GM21381 (cell line): ENCODE data around the gene SPOCD1.
"Not testable (repeated sequence)": the region's sequence is repeated elsewhere in the genome, so short reads cannot be mapped to it uniquely, and the experiment has no call there.

ENCODE experiments used
- ATAC-seq: cut with Tn5 transposase; IDR thresholded peaks from one replicate; pipeline ENCODE4 v1.9.1; 2021; ENCODE audit warnings: mild to moderate bottlenecking, moderate library complexity; ENCODE audit not compliant: unreplicated experiment

SPOCD1 gene

DNA sequence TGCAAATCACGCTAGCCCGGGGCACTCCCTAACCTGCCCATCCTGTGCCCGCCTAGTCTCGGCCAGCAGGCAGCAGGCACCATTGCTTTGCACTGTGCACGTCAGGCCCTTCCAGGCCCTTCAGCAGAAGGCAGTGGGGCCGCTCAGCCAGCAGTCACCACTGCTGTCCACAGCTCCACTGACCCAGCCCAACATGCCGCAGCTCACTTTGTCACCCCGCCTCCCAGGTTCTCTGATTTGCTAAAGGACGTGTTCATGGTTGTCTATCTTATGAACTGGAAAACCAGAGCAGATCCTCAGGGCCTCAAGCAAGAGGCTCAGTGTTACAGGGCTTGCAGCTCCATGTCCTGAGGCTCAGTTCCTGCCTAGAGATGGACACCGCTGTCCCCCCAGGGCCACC, 14.2 kb upstream of the SPOCD1 start:
- ATAC-seq = no peak

DNA sequence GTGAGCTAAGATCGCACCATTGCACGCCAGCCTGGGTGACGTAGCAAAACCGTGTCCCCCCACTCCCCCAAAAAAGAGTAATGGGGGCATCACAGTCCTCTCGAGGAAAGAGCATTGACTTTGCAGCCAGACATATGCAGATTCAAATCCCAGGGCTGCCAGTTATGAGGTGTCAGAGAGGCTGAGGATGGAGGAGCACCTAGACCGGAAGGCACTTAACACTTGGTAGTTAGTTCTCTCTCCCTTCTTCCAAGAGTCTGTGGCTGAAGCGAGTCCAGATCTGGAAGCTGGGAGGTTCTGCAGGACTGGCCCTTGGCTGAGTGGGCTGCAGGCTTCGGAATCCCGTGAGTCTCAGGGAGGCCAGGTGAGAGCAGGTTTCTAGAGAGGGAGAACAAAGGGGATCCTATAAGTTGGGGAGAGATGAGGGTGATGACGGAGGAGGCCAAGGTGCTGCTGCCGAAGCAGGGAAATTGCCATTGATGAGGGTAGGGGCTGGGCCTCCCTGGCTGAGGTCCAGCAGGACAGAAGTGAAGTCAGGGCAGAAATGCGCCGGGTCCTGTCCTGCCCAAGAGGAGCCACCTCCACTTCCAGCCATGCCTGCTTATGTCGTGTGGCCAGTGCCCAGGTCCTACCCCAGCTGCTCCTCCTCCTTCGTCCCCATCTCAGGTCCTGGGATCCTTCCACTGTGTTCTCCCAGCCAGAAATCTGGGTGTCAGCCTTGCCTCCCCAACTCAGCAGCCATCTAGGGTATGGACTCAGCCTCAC, 13.3 kb upstream of the SPOCD1 start:
- no peak for ATAC-seq

DNA sequence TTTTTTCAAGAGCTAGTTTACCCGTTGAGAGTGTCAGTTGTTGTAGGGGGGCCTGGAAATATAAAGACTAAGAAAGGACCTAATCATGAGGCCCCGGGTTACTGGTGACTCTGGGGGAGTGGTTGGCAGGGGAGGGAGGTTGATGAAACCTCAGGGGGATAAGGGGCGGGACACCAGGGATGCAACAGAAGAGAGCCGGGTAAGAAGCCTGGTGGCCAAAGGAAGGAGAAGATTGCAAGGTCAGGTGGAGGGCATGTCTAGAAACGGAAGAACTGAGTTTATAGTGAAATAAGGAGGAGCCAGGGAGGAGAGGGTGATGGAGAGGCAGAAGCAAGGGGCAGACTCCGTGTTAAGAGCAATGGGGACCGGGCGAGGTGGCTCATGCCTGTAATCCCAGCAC, 12.5 kb upstream of the SPOCD1 start:
- ATAC-seq = no peak

DNA sequence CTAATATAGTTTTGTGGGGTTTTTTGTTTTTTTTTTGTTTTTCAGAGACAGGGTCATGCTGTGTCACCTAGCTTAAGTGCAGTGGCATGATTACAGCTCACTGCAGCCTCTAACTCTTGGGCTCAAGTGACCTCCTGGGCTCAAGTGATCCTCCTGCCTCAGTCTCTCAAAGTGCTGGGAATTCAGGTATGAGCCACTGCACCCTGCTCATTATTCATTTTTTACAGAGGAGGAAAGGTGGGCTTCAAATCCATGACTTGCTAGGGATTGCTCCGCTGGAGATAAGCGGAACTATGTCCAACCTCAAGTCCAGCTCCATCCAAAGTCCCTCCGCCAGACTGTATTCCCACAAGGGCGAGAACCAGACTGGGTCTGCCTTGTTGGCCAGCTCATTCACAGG, 8.0 kb upstream of the SPOCD1 start:
- no peak for ATAC-seq

DNA sequence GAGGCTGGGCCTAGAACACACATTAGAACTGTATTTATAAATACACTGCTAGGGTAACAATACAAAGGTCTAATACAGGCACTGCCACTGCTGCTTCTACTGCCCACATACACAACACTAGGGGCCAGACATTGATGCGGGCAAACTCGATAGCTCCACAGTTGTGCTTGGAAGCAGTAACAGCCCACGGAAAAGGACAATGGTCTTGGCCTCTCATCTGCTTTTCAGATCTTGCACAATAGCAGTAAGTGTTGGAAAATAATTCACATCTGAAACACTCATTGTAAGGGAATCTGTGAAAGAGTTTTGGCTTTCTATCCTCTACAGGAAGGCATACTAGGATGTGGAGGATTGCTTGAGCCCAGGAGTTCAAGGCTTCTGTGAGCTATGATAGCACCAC, 6.9 kb upstream of the SPOCD1 start:
- no peak for ATAC-seq

DNA sequence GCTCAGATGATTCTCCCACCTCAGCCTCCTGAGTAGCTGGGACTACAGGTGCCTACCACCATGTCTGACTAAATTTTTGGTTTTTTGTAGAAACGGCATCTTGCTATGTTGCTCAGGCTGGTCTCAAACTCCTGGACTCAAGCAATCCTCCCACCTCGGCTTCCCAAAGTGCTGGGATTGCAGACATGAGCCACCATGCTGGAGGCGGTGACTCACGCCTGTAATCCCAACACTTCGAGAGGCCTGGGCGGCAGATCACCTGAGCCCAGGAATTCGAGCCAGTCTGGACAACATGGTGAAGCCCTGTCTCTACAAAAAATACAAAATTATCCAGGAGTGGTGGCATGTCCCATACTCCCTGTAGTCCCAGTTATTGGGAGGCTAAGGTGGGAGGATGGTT, 4.4 kb upstream of the SPOCD1 start:
- not testable (repeated sequence) for ATAC-seq

DNA sequence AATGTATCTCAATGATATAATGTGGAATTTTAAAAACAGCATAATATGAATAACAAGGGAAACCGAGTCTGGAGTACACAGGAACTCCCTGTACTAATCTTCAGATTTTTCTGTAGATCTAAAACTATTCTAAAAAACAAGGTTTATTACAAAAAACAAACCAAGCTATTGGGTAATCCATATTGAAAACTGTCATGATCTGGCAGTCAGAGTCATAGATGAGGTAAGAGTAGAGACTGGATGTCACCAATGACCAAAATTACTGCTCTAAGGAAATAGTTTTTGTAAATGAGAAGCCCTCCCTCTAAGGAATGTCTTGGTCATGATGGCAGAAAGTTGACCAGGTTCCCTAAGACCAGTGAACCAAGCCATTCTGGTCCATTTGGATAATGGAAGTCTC, 2.4 kb upstream of the SPOCD1 start:
- no peak for ATAC-seq

DNA sequence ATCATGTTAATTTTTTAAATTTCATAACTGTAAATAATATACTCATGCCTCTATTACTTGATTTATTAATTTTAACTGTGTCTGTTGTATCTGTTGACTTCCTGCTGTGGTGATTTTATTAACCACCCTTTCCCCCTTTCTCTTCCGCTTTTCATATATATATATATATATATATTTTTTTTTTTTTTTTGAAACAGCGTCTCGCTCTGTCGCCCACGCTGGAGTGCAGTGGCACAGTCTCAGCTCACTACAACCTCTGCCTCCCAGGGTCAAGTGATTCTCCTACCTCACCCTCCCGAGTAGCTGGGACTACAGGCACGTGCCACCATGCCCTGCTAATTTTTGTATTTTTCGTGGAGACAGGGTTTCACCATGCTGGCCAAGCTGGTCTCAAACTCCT, 1.1 kb upstream of the SPOCD1 start:
- ATAC-seq = not testable (repeated sequence)

DNA sequence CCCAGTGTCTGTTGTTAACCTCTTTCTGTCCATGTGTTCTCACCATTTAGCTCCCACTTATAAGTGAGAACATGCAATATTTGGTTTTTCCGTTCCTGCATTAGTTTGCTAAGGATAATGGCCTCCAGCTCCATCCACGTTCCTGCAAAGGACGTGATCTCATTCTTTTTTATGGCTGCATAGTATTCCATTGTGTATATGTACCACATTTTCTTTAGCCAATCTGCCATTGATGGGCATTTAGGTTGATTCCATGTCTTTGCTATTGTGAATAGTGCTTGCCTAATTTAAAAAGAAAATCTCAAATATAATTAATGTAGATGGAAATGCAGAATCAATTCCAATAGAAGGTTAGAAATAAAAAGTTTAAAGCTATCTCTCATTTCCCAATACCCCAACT, 679 bp upstream of the SPOCD1 start:
- ATAC-seq = not testable (repeated sequence)

DNA sequence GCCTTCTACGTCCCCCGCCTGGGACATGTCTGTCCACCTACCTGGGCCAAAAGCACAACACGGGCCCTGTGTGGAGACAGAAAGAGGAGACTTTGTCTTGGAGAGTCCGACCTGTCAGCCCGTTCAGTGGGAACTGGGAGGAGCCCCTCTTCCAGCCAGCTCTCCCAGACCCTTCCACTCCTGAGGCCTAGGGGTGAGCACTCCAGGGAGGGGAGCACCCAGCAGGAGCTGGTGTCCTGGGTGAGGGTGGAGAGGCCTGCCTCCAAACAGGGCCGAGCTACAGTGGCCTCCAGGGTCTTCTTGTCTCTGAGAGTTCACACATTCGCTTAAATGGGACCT, 546 bp downstream of the SPOCD1 start:
- no peak for ATAC-seq

DNA sequence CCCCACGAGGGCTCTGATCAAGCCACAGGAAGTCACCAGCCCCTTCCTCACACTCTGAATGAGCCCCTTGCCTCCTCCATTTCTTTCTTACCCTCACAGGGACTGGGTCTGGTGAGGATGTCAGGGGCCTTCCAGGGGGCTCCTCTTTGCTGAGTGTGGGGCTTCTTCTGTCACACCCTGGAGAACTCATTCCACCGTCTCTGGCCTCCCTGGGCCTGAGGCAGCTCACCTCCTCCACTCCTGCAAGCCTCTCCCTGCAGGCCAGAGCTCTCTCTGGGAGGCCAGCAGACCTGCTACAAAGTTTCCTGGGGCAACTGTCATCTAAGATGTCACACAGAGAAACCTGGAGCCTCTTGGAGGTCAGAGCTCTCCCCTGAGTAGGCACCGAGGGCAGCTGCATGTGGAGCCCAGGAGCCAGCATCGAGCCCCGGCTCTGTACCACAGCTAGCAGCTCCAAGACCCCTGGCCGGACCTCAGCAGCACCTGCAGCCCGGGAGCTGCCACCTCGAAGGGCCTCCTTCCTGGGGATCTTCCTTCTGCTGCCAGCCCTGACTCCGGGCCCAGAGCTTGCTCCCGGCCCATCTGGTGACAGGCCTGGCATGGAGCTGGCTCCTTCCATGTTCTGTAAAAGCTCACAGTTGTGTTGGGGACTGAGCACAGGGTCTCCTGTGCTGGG, 1.1 kb downstream of the SPOCD1 start:
- no peak for ATAC-seq

DNA sequence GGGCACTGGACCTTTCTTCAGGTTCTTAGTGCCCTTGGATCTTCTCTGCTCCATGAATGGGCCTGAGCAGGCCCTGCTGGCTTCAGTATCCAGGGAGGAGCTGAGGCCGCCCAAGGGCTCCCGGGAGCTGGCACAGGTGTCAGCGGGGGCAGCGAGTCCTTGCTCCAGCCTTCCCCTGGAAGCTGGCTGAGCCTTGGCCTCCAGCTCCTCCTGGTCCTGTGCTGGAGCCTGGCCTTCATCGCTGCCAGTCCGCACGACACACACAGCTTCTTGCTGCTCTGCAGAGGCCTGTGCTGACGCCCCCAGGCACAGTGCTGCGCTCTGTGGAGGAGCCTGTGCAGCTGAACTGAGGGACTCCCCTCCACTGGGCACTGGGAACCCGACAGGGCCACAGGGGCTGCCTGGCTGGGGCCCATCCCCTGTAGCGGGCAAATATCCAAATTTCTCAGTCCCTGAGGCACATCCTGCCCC, 1.7 kb downstream of the SPOCD1 start:
- ATAC-seq = no peak

DNA sequence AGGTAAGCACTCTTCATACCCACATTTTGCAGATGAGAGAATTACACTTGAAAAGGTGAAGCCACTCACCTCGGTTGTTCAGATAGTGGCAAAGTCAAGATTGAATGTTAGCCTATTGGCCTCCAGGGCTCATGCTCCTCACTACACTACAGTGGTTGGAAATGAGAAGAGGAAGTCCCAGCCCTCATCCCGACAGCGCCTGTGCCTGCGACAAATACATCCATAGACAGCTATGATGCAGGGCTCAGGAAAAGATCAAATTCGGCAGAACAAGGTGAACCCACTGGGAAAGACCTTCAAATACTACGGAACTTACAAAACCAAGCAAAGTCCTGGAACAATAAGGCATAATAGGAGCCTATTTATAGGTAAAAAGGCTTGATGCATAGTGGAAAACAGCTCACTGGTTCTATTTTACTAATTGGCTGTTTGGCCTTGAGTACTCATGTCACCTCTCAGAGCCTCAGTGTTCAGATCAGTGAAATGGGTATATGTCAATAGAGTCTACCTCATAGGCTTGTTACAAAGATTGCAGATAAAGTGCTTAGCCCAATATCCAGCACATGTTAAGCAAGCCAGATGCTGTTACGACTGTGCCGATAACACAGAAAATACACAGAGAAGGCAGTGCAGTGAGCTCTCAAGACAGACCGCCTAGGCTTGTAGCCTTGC, 3.5 kb downstream of the SPOCD1 start:
- ATAC-seq = no peak

DNA sequence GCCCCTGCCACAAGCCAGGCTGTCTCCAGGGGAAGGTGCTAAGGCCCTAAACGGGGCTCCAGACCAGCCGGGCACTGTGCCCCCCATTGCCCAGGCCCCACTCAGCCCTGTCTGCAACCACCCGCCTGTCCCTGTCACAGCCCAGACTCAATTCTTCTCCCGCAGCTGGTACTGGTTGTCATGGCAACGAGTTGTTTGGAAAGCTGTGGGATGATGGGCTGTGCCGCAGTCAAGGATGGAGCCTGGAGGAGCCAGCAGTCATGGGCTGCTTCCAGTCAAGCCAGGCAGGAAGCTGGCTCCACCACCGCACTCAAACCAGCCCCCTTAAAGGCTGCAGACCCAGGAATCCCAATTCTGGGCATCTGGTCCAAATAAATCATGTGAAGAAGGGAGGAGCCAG, 4.2 kb downstream of the SPOCD1 start:
- ATAC-seq = no peak

DNA sequence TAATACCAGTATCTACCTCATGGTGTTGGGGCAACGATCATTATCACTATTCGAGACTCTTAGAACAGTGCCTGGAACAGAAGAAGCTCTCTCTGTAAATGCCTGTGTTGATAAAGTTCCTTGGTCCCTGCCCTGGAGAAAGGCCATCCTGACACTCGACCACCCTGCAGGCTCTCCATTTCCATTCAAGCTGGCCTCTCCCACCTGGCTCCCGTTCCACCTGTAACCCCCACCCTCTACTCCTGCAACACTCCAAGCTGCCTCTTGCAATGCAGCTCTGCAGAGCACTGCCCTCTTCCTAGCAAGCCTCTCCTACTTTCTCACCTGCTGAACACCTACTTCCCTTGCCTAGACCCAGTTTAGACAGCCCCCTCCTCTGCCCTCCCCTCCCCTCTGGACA, 6.1 kb downstream of the SPOCD1 start:
- ATAC-seq = no peak

DNA sequence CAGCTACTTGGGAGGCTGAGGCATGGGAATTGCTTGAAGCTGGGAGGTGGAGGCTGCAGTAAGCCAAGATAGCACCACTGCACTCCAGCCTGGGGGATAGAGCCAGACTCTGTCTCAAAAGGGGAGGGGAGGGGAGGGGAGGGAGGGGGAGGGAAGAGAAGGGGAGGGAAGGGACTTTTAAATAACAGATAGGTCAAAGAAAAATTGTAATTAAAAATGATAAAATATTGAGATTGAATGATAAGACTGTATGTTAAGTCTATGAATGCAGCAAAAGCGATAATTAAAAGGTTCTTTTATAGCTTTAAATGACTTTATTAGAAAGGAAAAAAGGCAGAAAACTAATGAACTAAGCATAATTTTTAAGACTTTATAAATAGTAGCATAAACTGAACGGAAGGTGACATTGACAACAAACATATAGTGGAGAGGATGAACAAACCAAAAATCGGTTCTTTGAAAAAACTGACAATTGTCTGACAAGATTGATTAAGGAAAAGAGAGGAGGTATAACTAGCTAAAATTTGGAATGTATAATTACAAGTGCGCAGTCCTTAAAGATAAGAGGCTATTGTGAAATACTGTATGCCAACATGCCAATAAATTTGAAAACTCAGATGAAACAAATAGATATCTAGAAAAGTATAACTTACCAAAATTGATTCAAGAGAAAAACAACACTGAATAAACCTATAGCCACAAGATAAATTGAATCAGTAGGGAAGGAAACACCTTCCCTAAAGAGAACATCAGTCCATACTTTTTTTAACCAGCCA, 8.4 kb downstream of the SPOCD1 start:
- no peak for ATAC-seq

DNA sequence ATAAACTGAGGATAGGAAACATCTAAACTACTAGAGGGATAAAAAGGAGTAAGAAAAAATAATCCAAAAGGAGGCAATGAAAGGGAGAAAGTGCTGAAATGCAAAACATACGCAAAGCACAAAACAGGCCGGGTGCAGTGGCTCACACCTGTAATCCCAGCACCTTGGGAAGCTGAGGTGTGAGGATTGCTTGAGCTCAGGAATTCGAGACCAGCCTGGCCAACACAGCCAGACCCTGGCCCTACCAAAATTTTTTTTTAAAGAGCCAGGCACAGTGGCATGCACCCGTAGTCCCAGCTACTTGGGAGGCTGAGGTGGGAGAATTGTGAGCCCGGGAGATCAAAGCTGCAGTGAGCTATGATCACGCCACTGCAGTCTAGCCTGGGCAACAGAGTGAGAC, 10.5 kb downstream of the SPOCD1 start:
- no peak for ATAC-seq

DNA sequence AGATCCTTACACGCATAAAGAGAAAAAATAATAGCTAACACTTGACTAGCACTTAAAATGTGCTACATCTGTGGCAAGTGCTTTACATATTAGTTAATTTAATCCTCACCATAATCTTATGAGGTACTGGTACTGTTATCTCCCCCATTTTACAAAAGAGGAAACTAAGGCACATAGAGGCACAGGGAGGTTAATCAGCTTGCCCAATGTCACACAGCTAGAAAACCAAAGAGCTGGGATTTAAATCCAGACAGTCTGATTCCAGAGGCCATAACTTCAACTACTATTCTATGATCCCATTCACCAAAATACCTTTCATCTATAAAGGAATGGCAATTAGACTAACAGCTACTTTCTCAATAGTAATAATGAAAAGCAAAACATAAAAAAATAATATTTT, 11.7 kb downstream of the SPOCD1 start:
- ATAC-seq = no peak

DNA sequence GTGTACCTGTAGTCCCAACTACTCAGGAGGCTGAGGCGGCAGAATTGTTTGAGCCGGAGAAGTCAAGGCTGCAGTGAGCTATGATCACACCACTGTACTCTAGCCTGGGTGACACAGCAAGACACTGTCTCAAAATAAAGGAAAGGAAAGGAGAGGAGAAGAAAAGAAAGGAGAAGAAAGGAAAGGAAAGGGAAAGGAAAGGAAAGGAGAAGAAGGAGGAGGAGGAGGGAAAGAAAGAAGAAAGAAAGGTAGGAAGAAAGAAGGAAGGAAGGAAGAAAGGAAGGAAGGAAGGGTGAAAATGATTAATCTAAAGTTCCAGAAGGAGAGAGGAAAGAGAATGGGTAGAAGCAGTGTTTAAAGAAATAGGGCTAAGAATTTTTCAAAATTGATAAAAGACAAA, 12.2 kb downstream of the SPOCD1 start:
- ATAC-seq = no peak

DNA sequence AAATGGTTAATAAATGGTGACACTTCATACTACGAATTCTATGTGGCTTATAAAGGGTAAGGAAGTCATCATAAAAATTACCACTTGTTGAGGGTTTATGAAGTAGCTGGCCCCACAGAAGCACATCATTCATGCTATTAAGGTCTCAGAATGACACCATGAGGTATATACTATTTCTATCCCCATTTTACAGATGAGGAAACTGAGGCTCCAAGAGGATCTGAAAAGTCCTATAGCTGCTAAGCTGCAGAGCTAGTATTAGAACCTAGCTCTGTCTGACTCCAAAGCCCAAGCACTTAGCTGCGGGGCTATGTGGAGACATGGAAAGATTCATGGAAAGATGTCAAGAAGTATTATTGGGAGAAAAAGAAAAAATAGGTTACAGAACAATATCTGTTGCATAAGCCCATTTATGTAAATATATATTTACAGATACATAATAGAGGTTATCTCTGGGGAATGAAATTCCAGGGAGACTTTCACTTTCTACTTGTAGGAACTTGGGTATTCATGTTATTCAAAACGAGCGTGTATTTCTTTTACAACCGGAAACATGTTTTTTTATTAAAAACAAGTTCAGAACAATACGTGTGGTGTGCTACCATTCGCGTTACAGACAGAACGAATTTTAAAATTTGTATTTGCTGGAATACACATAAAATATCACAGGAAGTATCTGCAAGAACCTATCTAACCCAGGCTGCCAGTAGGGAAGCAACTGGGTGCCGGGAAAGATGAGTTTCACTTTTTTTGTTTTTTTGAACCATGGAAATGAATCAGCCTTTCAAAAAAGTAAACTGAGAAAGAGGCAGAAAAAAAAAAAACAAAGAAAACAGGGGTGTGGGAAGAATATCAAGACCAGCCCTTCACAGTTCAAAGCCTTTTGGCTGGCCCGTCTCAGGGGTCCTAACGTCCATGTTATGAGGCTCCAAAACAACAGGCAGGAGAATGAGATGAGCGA, 13.4 kb downstream of the SPOCD1 start:
- no peak for ATAC-seq
